GM06990 (cell line): Measurements from ENCODE around the gene ERC1.

ENCODE experiments used
- DNase-seq: peaks from one replicate; pipeline ENCODE4 v3.0.0-alpha.2; 2011; ENCODE audit not compliant: insufficient read length; ENCODE audit errors: extremely low read depth
- H3K27me3 ChIP-seq: replicated peaks from 2 replicates; pipeline ENCODE4 v1.6.0; 2011; ENCODE audit warnings: low read length; ENCODE audit not compliant: control insufficient read depth, insufficient read depth
- H3K36me3 ChIP-seq: 2 replicates; pipeline ENCODE4 v1.5.1; 2011; ENCODE audit warnings: low read length; ENCODE audit not compliant: control insufficient read depth, insufficient read depth
- H3K4me3 ChIP-seq: replicated peaks from 2 replicates; pipeline ENCODE4 v1.5.1; 2011; ENCODE audit warnings: low read depth, mild to moderate bottlenecking, control low read depth, low read length
- TF ChIP-seq, protein P1 (sequence below): IDR thresholded peaks from 2 replicates; pipeline ENCODE4 v1.5.1; 2011; ENCODE audit warnings: low read length, control low read depth, mild to moderate bottlenecking, inconsistent platforms; ENCODE audit not compliant: insufficient read depth, poor library complexity, severe bottlenecking

ERC1 gene

GRCh38 chr12:1369460-1369859, 378.4 kb downstream of the ERC1 start:
- Histone ChIP-seq H3K4me3 (no peak overlapping the region), H3K36me3 (no peaks in the 10 kb centered on the region), H3K27me3 (no peaks in the 10 kb centered on the region)
- no peak for DNase-seq
- TF ChIP-seq, protein P1, sequence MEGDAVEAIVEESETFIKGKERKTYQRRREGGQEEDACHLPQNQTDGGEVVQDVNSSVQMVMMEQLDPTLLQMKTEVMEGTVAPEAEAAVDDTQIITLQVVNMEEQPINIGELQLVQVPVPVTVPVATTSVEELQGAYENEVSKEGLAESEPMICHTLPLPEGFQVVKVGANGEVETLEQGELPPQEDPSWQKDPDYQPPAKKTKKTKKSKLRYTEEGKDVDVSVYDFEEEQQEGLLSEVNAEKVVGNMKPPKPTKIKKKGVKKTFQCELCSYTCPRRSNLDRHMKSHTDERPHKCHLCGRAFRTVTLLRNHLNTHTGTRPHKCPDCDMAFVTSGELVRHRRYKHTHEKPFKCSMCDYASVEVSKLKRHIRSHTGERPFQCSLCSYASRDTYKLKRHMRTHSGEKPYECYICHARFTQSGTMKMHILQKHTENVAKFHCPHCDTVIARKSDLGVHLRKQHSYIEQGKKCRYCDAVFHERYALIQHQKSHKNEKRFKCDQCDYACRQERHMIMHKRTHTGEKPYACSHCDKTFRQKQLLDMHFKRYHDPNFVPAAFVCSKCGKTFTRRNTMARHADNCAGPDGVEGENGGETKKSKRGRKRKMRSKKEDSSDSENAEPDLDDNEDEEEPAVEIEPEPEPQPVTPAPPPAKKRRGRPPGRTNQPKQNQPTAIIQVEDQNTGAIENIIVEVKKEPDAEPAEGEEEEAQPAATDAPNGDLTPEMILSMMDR: no peak

DNA sequence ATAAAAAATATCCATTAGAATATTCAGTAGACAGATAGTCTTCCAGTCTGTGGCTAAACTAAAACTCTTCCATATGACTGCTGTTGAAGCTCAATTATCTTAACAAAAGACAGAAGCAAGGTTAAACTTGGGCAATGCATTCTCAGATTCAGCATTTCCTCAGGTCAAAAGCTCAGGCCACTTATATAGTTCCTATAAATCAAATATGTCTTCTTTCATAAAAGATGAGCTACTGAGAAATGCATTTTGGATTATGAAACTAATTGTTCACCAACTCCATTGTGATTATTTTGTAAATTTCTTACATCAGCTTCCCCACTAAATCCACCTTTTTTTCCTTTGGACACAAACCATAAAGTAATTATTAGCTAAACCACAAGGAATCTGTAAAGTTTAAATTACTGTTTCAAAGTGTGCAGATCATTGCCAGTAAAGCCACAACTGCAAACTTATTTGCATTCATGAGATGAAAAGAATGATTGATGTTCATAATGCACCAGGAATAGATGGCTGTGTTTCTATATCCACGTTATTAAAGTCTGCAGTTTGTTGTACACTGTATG, 379.0 kb downstream of the ERC1 start:
- DNase-seq: no peak
- TF ChIP-seq, protein P1: no peak
- no peak overlapping the region for H3K4me3 ChIP-seq
- H3K36me3 ChIP-seq: no peaks in the 10 kb centered on the region
- no peaks in the 10 kb centered on the region for H3K27me3 ChIP-seq

DNA sequence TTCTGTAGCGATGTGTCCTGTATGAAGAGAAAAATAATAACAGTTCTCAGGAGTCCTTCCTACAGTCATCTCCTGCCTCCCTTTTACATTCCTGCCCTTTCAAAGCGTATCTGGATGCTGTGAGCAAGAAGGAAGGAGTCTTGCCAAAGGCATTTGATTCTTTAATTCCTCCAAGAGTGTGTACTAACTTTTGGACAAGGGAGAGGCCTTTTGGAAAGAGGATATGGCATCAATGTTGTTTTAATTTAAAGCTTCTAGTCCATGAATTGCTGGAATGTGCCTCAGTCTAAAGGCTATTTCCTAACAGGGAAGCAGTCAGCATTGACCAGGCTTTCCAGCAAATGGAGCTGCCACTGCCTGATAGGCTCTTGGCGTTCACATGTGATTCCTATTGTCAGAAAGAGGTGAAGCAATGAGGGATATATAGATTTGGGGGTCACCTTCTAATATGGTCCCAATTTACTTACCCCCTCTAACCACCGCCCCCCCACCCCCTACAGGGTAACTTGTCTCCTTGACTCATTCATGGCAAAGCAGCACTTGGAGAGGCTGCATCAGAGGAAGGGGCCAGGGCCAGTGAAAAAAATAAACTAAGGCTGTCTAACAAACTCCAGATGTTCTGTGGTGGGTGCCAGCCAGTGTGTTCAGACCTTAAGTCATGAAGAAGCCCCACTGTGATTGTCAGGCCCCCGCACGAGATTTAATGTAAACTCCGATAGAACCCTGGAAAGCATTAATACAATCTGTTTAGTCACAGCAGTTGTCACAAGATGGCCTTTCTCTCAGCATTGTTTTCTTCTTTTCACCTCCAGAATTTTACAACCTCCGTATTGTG, 383.1 kb downstream of the ERC1 start:
- TF ChIP-seq, protein P1: no peak
- Histone ChIP-seq H3K27me3 (no peaks in the 10 kb centered on the region), H3K36me3 (no peaks in the 10 kb centered on the region), H3K4me3 (no peak overlapping the region)
- no peak for DNase-seq

GRCh38 chr12:1375323-1375722, 384.3 kb downstream of the ERC1 start:
- TF ChIP-seq, protein P1: no peak
- H3K27me3 ChIP-seq: no peaks in the 10 kb centered on the region
- no peak for DNase-seq
- no peaks in the 10 kb centered on the region for H3K36me3 ChIP-seq
- H3K4me3 ChIP-seq: no peak overlapping the region

- TF ChIP-seq, protein P1: no peak
- Histone ChIP-seq H3K36me3 (no peaks in the 10 kb centered on the region), H3K27me3 (no peaks in the 10 kb centered on the region), H3K4me3 (no peak overlapping the region)
- DNase-seq: no peak
Observed at GRCh38 chr12:1377117-1377516, 386.1 kb downstream of the ERC1 start.
